H1 (cell line): ENCODE data around the gene SPINT1. TPM values are rescaled to one million over a fixed set of nuclear protein-coding genes. Genes with fewer than 3 reads are reported as not detected.

ENCODE experiments used
- BACH1 ChIP-seq: IDR thresholded peaks from 2 replicates; pipeline ENCODE4 v1.6.1; 2012; ENCODE audit warnings: low read length, improper control_type of control experiment
- NRF1 ChIP-seq: IDR thresholded peaks from 2 replicates; pipeline ENCODE4 v1.6.1; 2011; ENCODE audit warnings: mild to moderate bottlenecking, low read depth, low read length, improper control_type of control experiment
- polyA plus RNA-seq, 7 experiments: library from polyadenylated mRNA; depleted of rRNA in 3 of 7; stranded (reverse) in 5 of 7; unstranded in 2 of 7; fragments of >200 nt in 5 of 7; fragments of 200-250 nt in 2 of 7; gene quantifications; 1 replicate in 5 of 7; 2 replicates in 1 of 7; 4 replicates in 1 of 7; pipeline versions ENCODE4 v1.2.1 to v1.2.3, GENCODE V29; 2011 to 2013; ENCODE audit warnings: missing spikeins in 2 of 7, mixed read lengths in 2 of 7
- total RNA-seq: library from RNA; stranded (reverse); fragmentation: NEBNext Ultra II Directional; extraction: Animal tissue kit (Norgen Biotek cat#: 25700); gene quantifications from 2 replicates; pipeline ENCODE4 v1.2.1, GENCODE V29; 2021

The SPINT1 gene
- total and polyA plus RNA-seq, 2 of the 8 experiments (the other 6 are each of a cell fraction or from before 2014, with no cell fraction given) = 117 to 155 TPM

DNA sequence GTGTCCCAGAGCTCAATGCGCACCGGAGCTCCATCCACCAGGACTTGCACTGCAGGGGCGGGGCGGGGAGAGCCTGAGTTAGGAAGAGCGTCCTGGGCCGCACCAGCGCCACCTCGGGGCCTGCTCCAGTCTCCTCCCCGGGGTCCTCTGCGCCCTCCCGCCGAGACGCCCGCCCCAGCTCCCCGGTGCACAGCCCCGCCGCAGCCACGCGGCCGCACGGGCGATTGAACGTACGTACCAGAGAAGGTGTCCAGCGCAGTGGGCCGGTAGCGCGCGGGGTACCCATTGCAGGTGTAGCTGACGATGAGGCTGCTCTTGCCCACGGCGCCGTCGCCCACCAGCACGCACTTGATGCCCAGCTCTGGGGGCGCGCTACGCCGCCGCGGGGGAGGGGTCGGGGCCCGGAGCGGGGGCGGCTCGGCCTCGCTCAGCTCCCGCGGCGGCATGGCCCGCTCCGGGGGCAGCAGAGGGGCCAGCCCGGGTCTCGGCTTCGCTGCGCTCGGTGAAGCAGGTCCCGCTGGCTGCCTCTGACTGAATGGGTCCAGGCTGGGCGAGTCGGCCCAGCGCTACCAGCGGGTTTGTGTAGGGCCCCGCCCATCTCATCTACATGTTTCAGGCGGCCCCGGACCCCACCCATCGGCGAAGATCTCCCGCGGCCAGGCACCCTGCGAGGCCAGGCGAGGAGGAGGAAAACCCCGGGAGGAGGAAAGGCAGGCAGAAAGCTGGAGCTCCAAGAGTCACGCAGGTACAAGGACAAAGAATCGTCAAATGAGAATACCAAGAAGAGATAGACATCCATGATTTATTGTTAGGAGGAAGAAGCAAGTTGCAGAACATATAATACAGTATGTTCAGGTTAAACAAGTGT is 30.1 kb downstream of the SPINT1 start, which contains the start of gene RHOV (continued):
- TF ChIP-seq NRF1 (no peak), BACH1 (no peak)
- TF ChIP-seq, all 59 proteins: peak for 11
